GM12878 (cell line): ENCODE results near the gene DIP2C. TPM values are rescaled to one million over a fixed set of nuclear protein-coding genes. Genes with fewer than 3 reads are reported as not detected.
A peak's percentile ranks its signal among the peaks of the same experiment; 100 is the strongest.

Experiments
- ATAC-seq: fragments of 200-7000 bp; cut with Tn5 transposase; 3 replicates; pipeline ENCODE4 v1.9.1; 2020; ENCODE audit warnings: mild to moderate bottlenecking, moderate library complexity
- BruUV-seq: library from RNA; stranded (reverse); fragments of 400-500 nt; replicated peaks from 2 replicates; lab custom pipeline; 2021; lab: Mats Ljungman, UMichigan
- CTCF ChIA-PET: fragments of 300-600 bp; sonication (Branson Sonifier 250); formaldehyde crosslinking; extraction: SDS; loops from one replicate; lab custom pipeline; 2021; ENCODE audit warnings: inconsistent platforms; lab: Yijun Ruan, JAX
- POLR2A ChIA-PET: fragments of 350-600 bp; formaldehyde crosslinking; extraction: SDS; loops from one replicate; lab custom pipeline; 2021; ENCODE audit warnings: inconsistent platforms; lab: Charles Lee
- RAD21 ChIA-PET: fragments of 300-600 bp; sonication (Branson Sonifier 250); formaldehyde crosslinking; loops from one replicate; lab custom pipeline; 2023; ENCODE audit warnings: antibody characterized with exemption; ENCODE audit not compliant: unreplicated experiment; lab: Charles Lee
- SMC1A ChIA-PET: fragments of 300-600 bp; sonication (Branson Sonifier 250); formaldehyde crosslinking; loops from one replicate; lab custom pipeline; 2023; ENCODE audit not compliant: unreplicated experiment, uncharacterized antibody; lab: Charles Lee
- DNase-seq: peaks from one replicate; pipeline ENCODE4 v3.0.0-alpha.2; 2011; ENCODE audit warnings: low read depth, low spot score
- FAIRE-seq: peaks from 3 replicates; lab custom pipeline; 2011; peaks lifted over from hg19 to GRCh38; lab: Jason Lieb, UNC
- H2AFZ ChIP-seq: 2 replicates; pipeline ENCODE4 v1.6.0; 2011; ENCODE audit warnings: low read depth, low read length, control low read depth; ENCODE audit not compliant: control insufficient read depth
- H3K27ac ChIP-seq: 2 replicates; pipeline ENCODE4 v1.5.1; 2011; ENCODE audit warnings: control low read depth; ENCODE audit not compliant: control insufficient read depth, insufficient read depth
- H3K27me3 ChIP-seq, 2 experiments: replicated peaks in 1 of 2; 2 replicates each; pipeline versions ENCODE4 v1.6.0 to v1.6.1; 2011; ENCODE audit warnings: low read length in 1 of 2; ENCODE audit not compliant: control insufficient read depth in 2 of 2, insufficient read depth in 2 of 2
- H3K36me3 ChIP-seq, 2 experiments: 2 replicates each; pipeline ENCODE4 v1.5.1; 2011; ENCODE audit warnings: low read length in 1 of 2; ENCODE audit not compliant: control insufficient read depth in 2 of 2, insufficient read depth in 2 of 2
- H3K4me1 ChIP-seq: 2 replicates; pipeline ENCODE4 v1.6.1; 2011; ENCODE audit warnings: mild to moderate bottlenecking, low read length, moderate library complexity, mixed read lengths; ENCODE audit not compliant: control insufficient read depth, insufficient read depth
- H3K4me2 ChIP-seq: 2 replicates; pipeline ENCODE4 v1.6.0; 2011; ENCODE audit warnings: control low read depth; ENCODE audit not compliant: control insufficient read depth, insufficient read depth
- H3K4me3 ChIP-seq: fragments of 200-600 bp; sonication (generic); 2 replicates; pipeline ENCODE4 v1.5.1; 2016
- H3K79me2 ChIP-seq: 2 replicates; pipeline ENCODE4 v1.6.0; 2011; ENCODE audit warnings: low read length; ENCODE audit not compliant: control insufficient read depth, insufficient read depth
- H3K9ac ChIP-seq: 2 replicates; pipeline ENCODE4 v1.8.0; 2011; ENCODE audit warnings: low read length, control low read depth, mixed read lengths; ENCODE audit not compliant: control insufficient read depth, insufficient read depth
- H3K9me3 ChIP-seq: replicated peaks from 3 replicates; pipeline ENCODE4 v1.5.1; 2011; ENCODE audit warnings: mild to moderate bottlenecking, low read length; ENCODE audit not compliant: control insufficient read depth, insufficient read depth
- H4K20me1 ChIP-seq: 2 replicates; pipeline ENCODE4 v1.6.0; 2011; ENCODE audit not compliant: control insufficient read depth, insufficient read depth
- ATF7 ChIP-seq: fragments of 450-650 bp; IDR thresholded peaks from 2 replicates; pipeline ENCODE4 v1.6.1; 2016; ENCODE audit warnings: low read depth, mild to moderate bottlenecking
- CREB1 ChIP-seq: IDR thresholded peaks from 2 replicates; pipeline ENCODE4 v1.6.1; 2012; ENCODE audit warnings: low read depth, mild to moderate bottlenecking, inconsistent platforms
- CREM ChIP-seq: IDR thresholded peaks from 2 replicates; pipeline ENCODE4 v1.6.1; 2014; ENCODE audit warnings: antibody characterized with exemption, low read depth
- EED ChIP-seq: sonication (generic); IDR thresholded peaks from 2 replicates; pipeline ENCODE4 v1.6.1; 2016; ENCODE audit warnings: antibody characterized with exemption, low read depth
- EGR1 ChIP-seq, 2 experiments: IDR thresholded peaks; 1 replicate in 1 of 2; 2 replicates in 1 of 2; pipeline ENCODE4 v1.6.1; 2011 to 2012; ENCODE audit warnings: low read depth in 2 of 2, low read length in 2 of 2, borderline replicate concordance in 1 of 2, mild to moderate bottlenecking in 1 of 2, moderate library complexity in 1 of 2
- ETV6 ChIP-seq, 2 experiments: fragments of 450-650 bp in 1 of 2; IDR thresholded peaks in 1 of 2; conservative IDR thresholded peaks in 1 of 2; 2 replicates each; pipeline ENCODE4 v1.6.1; 2014; ENCODE audit warnings: antibody characterized with exemption in 1 of 2, borderline replicate concordance in 1 of 2, low read depth in 1 of 2, mild to moderate bottlenecking in 1 of 2, moderate library complexity in 1 of 2
- FOS ChIP-seq: IDR thresholded peaks from 3 replicates; pipeline ENCODE4 v1.6.1; 2011; ENCODE audit warnings: borderline replicate concordance; ENCODE audit not compliant: insufficient read length; ENCODE audit errors: extremely low read depth
- MTA3 ChIP-seq: IDR thresholded peaks from 2 replicates; pipeline ENCODE4 v1.6.1; 2012; ENCODE audit warnings: low read length, inconsistent platforms, borderline replicate concordance
- MYC ChIP-seq: IDR thresholded peaks from 2 replicates; pipeline ENCODE4 v1.6.1; 2011; ENCODE audit warnings: mild to moderate bottlenecking, low read length, moderate library complexity, inconsistent platforms; ENCODE audit not compliant: insufficient read depth, insufficient replicate concordance, insufficient read length, severe bottlenecking
- PAX5 ChIP-seq: IDR thresholded peaks from 2 replicates; pipeline ENCODE4 v1.6.1; 2011; ENCODE audit warnings: low read depth, low read length, borderline replicate concordance
- RCOR1 ChIP-seq: conservative IDR thresholded peaks from 2 replicates; pipeline ENCODE4 v1.6.1; 2012; ENCODE audit warnings: low read depth, low read length, improper control_type of control experiment
- RELA ChIP-seq: fragments of 450-650 bp; IDR thresholded peaks from 2 replicates; pipeline ENCODE4 v1.8.0; 2014; ENCODE audit warnings: borderline replicate concordance; ENCODE audit not compliant: partially characterized antibody
- RUNX3 ChIP-seq: IDR thresholded peaks from 2 replicates; pipeline ENCODE4 v1.6.1; 2012; ENCODE audit warnings: low read length, inconsistent platforms
- USF2 ChIP-seq: IDR thresholded peaks from 2 replicates; pipeline ENCODE4 v1.6.1; 2011; ENCODE audit warnings: low read depth, low read length, improper control_type of control experiment, borderline replicate concordance
- YY1 ChIP-seq: IDR thresholded peaks from 2 replicates; pipeline ENCODE4 v1.6.1; 2011; ENCODE audit warnings: low read depth, mild to moderate bottlenecking, low read length
- ZBED1 ChIP-seq: IDR thresholded peaks from 2 replicates; pipeline ENCODE4 v1.6.1; 2016; ENCODE audit warnings: borderline replicate concordance
- WGBS: methylation state at CpG from one replicate; pipeline ENCODE4 v1.1.6; 2016; ENCODE audit warnings: low lambda C conversion rate; ENCODE audit not compliant: insufficient replicate concordance, insufficient coverage; ENCODE audit errors: missing lambda C conversion rate; 5-methylcytosine and 5-hydroxymethylcytosine counted together
- in situ Hi-C: fragments of 300-500 bp; cut with MboI; formaldehyde crosslinking; loops from 9 replicates; pipeline ENCODE4 v1.14.3; 2018; ENCODE audit warnings: mixed read lengths
- intact Hi-C: fragments of 100-400 bp; cut with micrococcal nuclease; formaldehyde crosslinking; loops from one replicate; pipeline ENCODE4 v1.14.2; 2022; ENCODE audit not compliant: unreplicated experiment
- polyA plus RNA-seq, 11 experiments: library from polyadenylated mRNA; depleted of rRNA in 4 of 11; unstranded in 6 of 11; stranded (reverse) in 5 of 11; fragments of >200 nt; fragmentation: Nextera tagmentation in 4 of 11; fragmentation: Illumina TruSeq in 1 of 11; extraction: Ambion mirVana in 4 of 11; extraction: Trizol in 1 of 11; gene quantifications; 1 replicate in 1 of 11; 2 replicates in 10 of 11; pipeline versions ENCODE4 v1.2.1 to v1.2.3, GENCODE V29; 2011 to 2016; ENCODE audit warnings: inconsistent platforms in 2 of 11, missing spikeins in 2 of 11, low read depth in 1 of 11
- total RNA-seq, 4 experiments: library from RNA; depleted of rRNA in 3 of 4; stranded (reverse); fragments of >200 nt in 3 of 4; fragmentation: Illumina TruSeq in 1 of 4; extraction: Trizol in 1 of 4; gene quantifications; 2 replicates each; pipeline versions ENCODE4 v1.2.1 to v1.2.3, GENCODE V29; 2013 to 2021
- TF ChIP-seq, protein P1 (sequence below): IDR thresholded peaks from 2 replicates; pipeline ENCODE4 v1.6.1; 2012; ENCODE audit warnings: low read length, inconsistent platforms
- TF ChIP-seq, protein P2 (sequence below): fragments of 450-650 bp; IDR thresholded peaks from 2 replicates; pipeline ENCODE4 v1.6.1; 2017; ENCODE audit warnings: borderline replicate concordance
- TF ChIP-seq, protein P3 (sequence below): IDR thresholded peaks from 2 replicates; pipeline ENCODE4 v1.6.1; 2011; ENCODE audit warnings: borderline replicate concordance, low read depth, mild to moderate bottlenecking, moderate library complexity, mixed read lengths, low read length; ENCODE audit not compliant: insufficient read depth; ENCODE audit errors: extremely low read length

Gene DIP2C
- total and polyA plus RNA-seq, 10 of the 15 experiments (the other 5 are each of a cell fraction or from before 2014, with no cell fraction given): 0.01 to 0.10 (median 0.06) TPM

GRCh38 chr10:283916-284356, 405.5 kb downstream of the DIP2C start:
- Histone ChIP-seq H3K79me2 (no peaks in the 10 kb centered on the region), H3K4me3 (peak overlapping the region; percentile 41; the same call in 1 of the 2 replicates), H3K9ac (no peak overlapping the region), H3K36me3 (no peaks in the 10 kb centered on the region), H3K9me3 (no peaks in the 10 kb centered on the region), H3K27ac (no peak overlapping the region), H3K27me3 (no peaks in the 10 kb centered on the region), H3K4me1 (peaks cover 22% of the 10 kb centered on the region), H4K20me1 (no peaks in the 10 kb centered on the region), H3K4me2 (peak overlapping the region; percentile 63), H2AFZ (peak overlapping the region; percentile 25)
- ChIA-PET RAD21 (no interaction called here), SMC1A (no interaction called here), POLR2A (no interaction called here), CTCF (no interaction called here)
- BruUV-seq: no TSS peak
- under 1% methylated on average over 7 of the region's 7 CpGs for WGBS
- FAIRE-seq (peak; percentile 88), DNase-seq (peak; percentile 79), ATAC-seq (peak; percentile 96)
- intact Hi-C loops: no loop called here
- in situ Hi-C loops: no loop called here
- TF ChIP-seq USF2 (peak; percentile 8; the same call in 1 of the 2 replicates), MTA3 (peak; percentile 57; the same call in 1 of the 2 replicates), MYC (no peak), ZBED1 (no peak), ATF7 (peak; percentile 62; the same call in 1 of the 2 replicates), FOS (no peak), RELA (no peak), CREM (peak; percentile 47; the same call in 1 of the 2 replicates), RUNX3 (peak; percentile 88), EED (peak; percentile 91), PAX5 (peak; percentile 92), YY1 (peak; percentile 26; the same call in 1 of the 2 replicates), ETV6 (conservative IDR thresholded peaks at IDR 0.05 in 1 of 2, IDR thresholded peaks at IDR 0.05 in 1 of 2; ENCODE audit: borderline replicate concordance in 1 of 2, low read depth in 1 of 2) (peak in 1 of 2 experiments; percentile 100; a peak in 2 of 4 replicates), EGR1 (IDR thresholded peaks at IDR 0.05; ENCODE audit: borderline replicate concordance in 1 of 2, low read depth in 2 of 2, low read length in 2 of 2) (peak in 1 of 2 experiments; percentile 66; a peak in 2 of 3 replicates), RCOR1 (0 out of 2 replicates have a peak, but pooled peaks have one; percentile 48), CREB1 (0 out of 2 replicates have a peak, but pooled peaks have one; percentile 26)
- TF ChIP-seq, protein P1, sequence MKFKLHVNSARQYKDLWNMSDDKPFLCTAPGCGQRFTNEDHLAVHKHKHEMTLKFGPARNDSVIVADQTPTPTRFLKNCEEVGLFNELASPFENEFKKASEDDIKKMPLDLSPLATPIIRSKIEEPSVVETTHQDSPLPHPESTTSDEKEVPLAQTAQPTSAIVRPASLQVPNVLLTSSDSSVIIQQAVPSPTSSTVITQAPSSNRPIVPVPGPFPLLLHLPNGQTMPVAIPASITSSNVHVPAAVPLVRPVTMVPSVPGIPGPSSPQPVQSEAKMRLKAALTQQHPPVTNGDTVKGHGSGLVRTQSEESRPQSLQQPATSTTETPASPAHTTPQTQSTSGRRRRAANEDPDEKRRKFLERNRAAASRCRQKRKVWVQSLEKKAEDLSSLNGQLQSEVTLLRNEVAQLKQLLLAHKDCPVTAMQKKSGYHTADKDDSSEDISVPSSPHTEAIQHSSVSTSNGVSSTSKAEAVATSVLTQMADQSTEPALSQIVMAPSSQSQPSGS: peak; percentile 22; the same call in 1 of the 2 replicates
- TF ChIP-seq, protein P2, sequence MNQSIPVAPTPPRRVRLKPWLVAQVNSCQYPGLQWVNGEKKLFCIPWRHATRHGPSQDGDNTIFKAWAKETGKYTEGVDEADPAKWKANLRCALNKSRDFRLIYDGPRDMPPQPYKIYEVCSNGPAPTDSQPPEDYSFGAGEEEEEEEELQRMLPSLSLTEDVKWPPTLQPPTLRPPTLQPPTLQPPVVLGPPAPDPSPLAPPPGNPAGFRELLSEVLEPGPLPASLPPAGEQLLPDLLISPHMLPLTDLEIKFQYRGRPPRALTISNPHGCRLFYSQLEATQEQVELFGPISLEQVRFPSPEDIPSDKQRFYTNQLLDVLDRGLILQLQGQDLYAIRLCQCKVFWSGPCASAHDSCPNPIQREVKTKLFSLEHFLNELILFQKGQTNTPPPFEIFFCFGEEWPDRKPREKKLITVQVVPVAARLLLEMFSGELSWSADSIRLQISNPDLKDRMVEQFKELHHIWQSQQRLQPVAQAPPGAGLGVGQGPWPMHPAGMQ: no peak
- TF ChIP-seq, protein P3, sequence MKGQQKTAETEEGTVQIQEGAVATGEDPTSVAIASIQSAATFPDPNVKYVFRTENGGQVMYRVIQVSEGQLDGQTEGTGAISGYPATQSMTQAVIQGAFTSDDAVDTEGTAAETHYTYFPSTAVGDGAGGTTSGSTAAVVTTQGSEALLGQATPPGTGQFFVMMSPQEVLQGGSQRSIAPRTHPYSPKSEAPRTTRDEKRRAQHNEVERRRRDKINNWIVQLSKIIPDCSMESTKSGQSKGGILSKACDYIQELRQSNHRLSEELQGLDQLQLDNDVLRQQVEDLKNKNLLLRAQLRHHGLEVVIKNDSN: peak; percentile 55
